Activated naive CD4-positive, alpha-beta T cell treated with anti-CD3 and anti-CD28 coated beads for 36 hours (primary cell): ENCODE results near the gene ARHGEF37. TPM values are rescaled to one million over a fixed set of nuclear protein-coding genes. Genes with fewer than 3 reads are reported as not detected.
"Not testable (repeated sequence)": the region's sequence is repeated elsewhere in the genome, so short reads cannot be mapped to it uniquely, and the experiment has no call there.

Source experiments
- CTCF ChIA-PET: fragments of 350-600 bp; sonication (Branson Sonifier 250); formaldehyde crosslinking; loops from one replicate; lab custom pipeline; 2021; ENCODE audit warnings: antibody characterized with exemption; lab: Charles Lee
- DNase-seq: peaks from one replicate; pipeline ENCODE4 v3.0.0-alpha.2; 2020
- H3K27ac Mint-ChIP-seq: one replicate; pipeline ENCODE4 v1.8.0; 2021; ENCODE audit warnings: mild to moderate bottlenecking, mixed read lengths
- H3K27me3 Mint-ChIP-seq: one replicate; pipeline ENCODE4 v1.8.0; 2021; ENCODE audit warnings: low read depth, mixed read lengths
- H3K36me3 Mint-ChIP-seq: one replicate; pipeline ENCODE4 v1.8.0; 2021; ENCODE audit warnings: low read depth, mixed read lengths
- H3K4me1 Mint-ChIP-seq: one replicate; pipeline ENCODE4 v1.8.0; 2021; ENCODE audit warnings: low read depth, mixed read lengths
- H3K4me3 Mint-ChIP-seq: one replicate; pipeline ENCODE4 v1.8.0; 2021; ENCODE audit warnings: mild to moderate bottlenecking, moderate library complexity, mixed read lengths
- H3K9me3 Mint-ChIP-seq: one replicate; pipeline ENCODE4 v1.8.0; 2021; ENCODE audit warnings: mixed read lengths
- intact Hi-C: fragments of 100-400 bp; cut with micrococcal nuclease; formaldehyde crosslinking; loops from one replicate; pipeline ENCODE4 v1.15.1; 2023
- total RNA-seq, 2 experiments: library from RNA; stranded (reverse); gene quantifications; one replicate each; pipeline ENCODE4 v1.2.3, GENCODE V29; 2021

Gene ARHGEF37
- total RNA-seq, 2 experiments from 2014 or later, result 0.95 to 2.0 TPM

- no peak overlapping the region for H3K27ac Mint-ChIP-seq
- H3K4me1 Mint-ChIP-seq, result peaks cover 17% of the 10 kb centered on the region
- intact Hi-C loops, result loop anchor here (1.0 kb wide), 1 partner anchor 11 kb away; no protein-coding TSS in a partner anchor
- H3K36me3 Mint-ChIP-seq, result no peaks in the 10 kb centered on the region
- CTCF ChIA-PET, result interaction anchor here (0.6 to 1.8 kb wide), 6 partner anchors 9 to 787 kb away, joined by 3 to 8 read pairs (median 4); no protein-coding TSS in a partner anchor
- no peak overlapping the region for H3K4me3 Mint-ChIP-seq
- H3K27me3 Mint-ChIP-seq, result no peaks in the 10 kb centered on the region
- no peak for DNase-seq
- no peaks in the 10 kb centered on the region for H3K9me3 Mint-ChIP-seq
Measured at GRCh38 chr5:149586708-149587318, 5.5 kb downstream of the ARHGEF37 start.

- H3K4me3 Mint-ChIP-seq, result no peak overlapping the region
- H3K9me3 Mint-ChIP-seq, result no peaks in the 10 kb centered on the region
- CTCF ChIA-PET, result interaction anchor here (0.7 kb wide), 2 partner anchors 24 to 26 kb away, joined by 3 read pairs; no protein-coding TSS in a partner anchor
- no peak overlapping the region for H3K27ac Mint-ChIP-seq
- H3K36me3 Mint-ChIP-seq, result no peaks in the 10 kb centered on the region
- H3K27me3 Mint-ChIP-seq, result no peaks in the 10 kb centered on the region
- H3K4me1 Mint-ChIP-seq, result peaks cover 16% of the 10 kb centered on the region
- no peak for DNase-seq
- intact Hi-C loops, result no loop called here
Measured at GRCh38 chr5:149588936-149589335, 7.6 kb downstream of the ARHGEF37 start.

GRCh38 chr5:149593370-149593769 is 12.1 kb downstream of the ARHGEF37 start:
- Mint-ChIP-seq H3K4me1 (no peaks in the 10 kb centered on the region), H3K27ac (no peak overlapping the region), H3K4me3 (no peak overlapping the region), H3K36me3 (no peaks in the 10 kb centered on the region), H3K9me3 (no peaks in the 10 kb centered on the region), H3K27me3 (no peaks in the 10 kb centered on the region)
- CTCF ChIA-PET, result interaction anchor here (0.8 to 1.3 kb wide), 4 partner anchors 10 to 164 kb away, joined by 3 to 4 read pairs (median 4); no protein-coding TSS in a partner anchor
- no peak for DNase-seq
- intact Hi-C loops, result no loop called here

- Mint-ChIP-seq H3K27me3 (no peaks in the 10 kb centered on the region), H3K9me3 (no peaks in the 10 kb centered on the region), H3K4me3 (no peak overlapping the region), H3K27ac (no peak overlapping the region), H3K36me3 (no peaks in the 10 kb centered on the region), H3K4me1 (no peaks in the 10 kb centered on the region)
- no peak for DNase-seq
- CTCF ChIA-PET, result interaction anchor here (0.7 kb wide), 1 partner anchor 212 kb away, joined by 3 read pairs; no protein-coding TSS in a partner anchor
- intact Hi-C loops, result no loop called here
Measured at GRCh38 chr5:149594206-149594895, 13.1 kb downstream of the ARHGEF37 start.

- CTCF ChIA-PET, result interaction anchor here (0.6 to 0.7 kb wide), 2 partner anchors 153 to 213 kb away, joined by 3 to 4 read pairs; no protein-coding TSS in a partner anchor
- H3K4me3 Mint-ChIP-seq, DNase-seq, H3K27ac Mint-ChIP-seq, H3K27me3 Mint-ChIP-seq, H3K9me3 Mint-ChIP-seq, intact Hi-C loops, H3K36me3 Mint-ChIP-seq, H3K4me1 Mint-ChIP-seq: not testable (repeated sequence)
Measured at GRCh38 chr5:149595105-149595504, 13.8 kb downstream of the ARHGEF37 start.

- DNase-seq, result no peak
- intact Hi-C loops, result no loop called here
- H3K36me3 Mint-ChIP-seq, result no peaks in the 10 kb centered on the region
- no peak overlapping the region for H3K4me3 Mint-ChIP-seq
- CTCF ChIA-PET, result interaction anchor here (1.2 kb wide), 1 partner anchor 21 kb away, joined by 4 read pairs; no protein-coding TSS in a partner anchor
- H3K9me3 Mint-ChIP-seq, result no peaks in the 10 kb centered on the region
- no peaks in the 10 kb centered on the region for H3K27me3 Mint-ChIP-seq
- no peak overlapping the region for H3K27ac Mint-ChIP-seq
- no peaks in the 10 kb centered on the region for H3K4me1 Mint-ChIP-seq
Measured at GRCh38 chr5:149596712-149597111, 15.4 kb downstream of the ARHGEF37 start.

- no peak overlapping the region for H3K4me3 Mint-ChIP-seq
- H3K9me3 Mint-ChIP-seq, result no peaks in the 10 kb centered on the region
- intact Hi-C loops, result no loop called here
- CTCF ChIA-PET, result interaction anchor here (0.6 to 1.4 kb wide), 5 partner anchors 21 to 216 kb away, joined by 3 to 4 read pairs (median 3); no protein-coding TSS in a partner anchor
- no peaks in the 10 kb centered on the region for H3K4me1 Mint-ChIP-seq
- DNase-seq, result no peak
- H3K27me3 Mint-ChIP-seq, result no peaks in the 10 kb centered on the region
- no peak overlapping the region for H3K27ac Mint-ChIP-seq
- H3K36me3 Mint-ChIP-seq, result no peaks in the 10 kb centered on the region
Measured at GRCh38 chr5:149597618-149598017, 16.3 kb downstream of the ARHGEF37 start.

- H3K27ac Mint-ChIP-seq, H3K4me1 Mint-ChIP-seq, H3K36me3 Mint-ChIP-seq, DNase-seq, H3K9me3 Mint-ChIP-seq, H3K27me3 Mint-ChIP-seq, intact Hi-C loops, H3K4me3 Mint-ChIP-seq: not testable (repeated sequence)
- CTCF ChIA-PET, result interaction anchor here (0.7 to 1.4 kb wide), 3 partner anchors 33 to 217 kb away, joined by 3 read pairs; no protein-coding TSS in a partner anchor
Measured at GRCh38 chr5:149598234-149598633, 16.9 kb downstream of the ARHGEF37 start.

GRCh38 chr5:149598966-149599365 is 17.7 kb downstream of the ARHGEF37 start:
- Mint-ChIP-seq H3K4me1 (no peaks in the 10 kb centered on the region), H3K27ac (no peak overlapping the region), H3K4me3 (no peak overlapping the region), H3K9me3 (no peaks in the 10 kb centered on the region), H3K27me3 (no peaks in the 10 kb centered on the region), H3K36me3 (no peaks in the 10 kb centered on the region)
- no peak for DNase-seq
- CTCF ChIA-PET, result interaction anchor here (1.4 kb wide), 1 partner anchor 218 kb away, joined by 3 read pairs; no protein-coding TSS in a partner anchor
- intact Hi-C loops, result no loop called here

- no peak overlapping the region for H3K4me3 Mint-ChIP-seq
- H3K4me1 Mint-ChIP-seq, result no peaks in the 10 kb centered on the region
- CTCF ChIA-PET, result no interaction called here
- no peaks in the 10 kb centered on the region for H3K36me3 Mint-ChIP-seq
- no peaks in the 10 kb centered on the region for H3K9me3 Mint-ChIP-seq
- H3K27ac Mint-ChIP-seq, result no peak overlapping the region
- intact Hi-C loops, result no loop called here
- no peaks in the 10 kb centered on the region for H3K27me3 Mint-ChIP-seq
- no peak for DNase-seq
Measured at GRCh38 chr5:149599375-149599774, 18.1 kb downstream of the ARHGEF37 start.

GRCh38 chr5:149600932-149601331 is 19.6 kb downstream of the ARHGEF37 start:
- Mint-ChIP-seq H3K4me1 (no peaks in the 10 kb centered on the region), H3K27ac (no peak overlapping the region), H3K9me3 (no peaks in the 10 kb centered on the region), H3K27me3 (no peaks in the 10 kb centered on the region), H3K36me3 (no peaks in the 10 kb centered on the region), H3K4me3 (no peak overlapping the region)
- CTCF ChIA-PET, result no interaction called here
- intact Hi-C loops, result no loop called here
- DNase-seq, result no peak

GRCh38 chr5:149603210-149603609 is 21.9 kb downstream of the ARHGEF37 start:
- H3K27me3 Mint-ChIP-seq, result no peaks in the 10 kb centered on the region
- CTCF ChIA-PET, result interaction anchor here (0.7 to 1.1 kb wide), 2 partner anchors 10 to 162 kb away, joined by 3 read pairs; no protein-coding TSS in a partner anchor
- no peaks in the 10 kb centered on the region for H3K36me3 Mint-ChIP-seq

More at GRCh38 chr5:149603210-149603609, 21.9 kb downstream of the ARHGEF37 start:
- intact Hi-C loops, result no loop called here
- no peak overlapping the region for H3K27ac Mint-ChIP-seq
- no peak overlapping the region for H3K4me3 Mint-ChIP-seq
- no peaks in the 10 kb centered on the region for H3K9me3 Mint-ChIP-seq
- no peak for DNase-seq
- H3K4me1 Mint-ChIP-seq, result no peaks in the 10 kb centered on the region
